ENCODE results near the gene CECR2.

CECR2 gene

GRCh38 chr22:17486719-17487118, 117.5 kb downstream of the CECR2 start:
- Histone ChIP-seq H3K4me1 (ENCODE audit: insufficient read depth, insufficient read length) (no peaks in the 10 kb centered on the region), H3K36me3 (ENCODE audit: insufficient read depth, insufficient read length, low read length) (peaks cover 17% of the 10 kb centered on the region), H3K9ac (ENCODE audit: insufficient read length, low read depth) (no peak overlapping the region), H3K4me3 (ENCODE audit: insufficient read length, low read depth) (no peak overlapping the region), H3K27me3 (ENCODE audit: insufficient read depth, insufficient read length) (no peaks in the 10 kb centered on the region), H3K9me3 (ENCODE audit: insufficient read depth, low read length) (no peaks in the 10 kb centered on the region)
- no peak for DNase-seq (ENCODE audit: low read depth, low spot score)
- TF ChIP-seq YY1 (IDR thresholded peaks at IDR 0.05; ENCODE audit: insufficient read depth, insufficient read length) (no peak), SUZ12 (IDR thresholded peaks at IDR 0.05; ENCODE audit: extremely low read depth, insufficient read depth, insufficient read length) (no peak), ZNF274 (IDR thresholded peaks at IDR 0.05; ENCODE audit: low read depth, low read length) (no peak)

GRCh38 chr22:17489101-17489500, 119.8 kb downstream of the CECR2 start:
- no peak overlapping the region for H3K4me3 ChIP-seq (ENCODE audit: insufficient read length, low read depth)
- no peaks in the 10 kb centered on the region for H3K27me3 ChIP-seq (ENCODE audit: insufficient read depth, insufficient read length)
- H3K36me3 ChIP-seq (ENCODE audit: insufficient read depth, insufficient read length, low read length), result peaks cover 15% of the 10 kb centered on the region
- H3K9me3 ChIP-seq (ENCODE audit: insufficient read depth, low read length), result no peaks in the 10 kb centered on the region
- H3K9ac ChIP-seq (ENCODE audit: insufficient read length, low read depth), result no peak overlapping the region
- H3K4me1 ChIP-seq (ENCODE audit: insufficient read depth, insufficient read length), result no peaks in the 10 kb centered on the region
- no peak for DNase-seq (ENCODE audit: low read depth, low spot score)
- no peak for TF ChIP-seq ZNF274 (IDR thresholded peaks at IDR 0.05; ENCODE audit: low read depth, low read length)
- TF ChIP-seq YY1 (IDR thresholded peaks at IDR 0.05; ENCODE audit: insufficient read depth, insufficient read length), result no peak
- TF ChIP-seq SUZ12 (IDR thresholded peaks at IDR 0.05; ENCODE audit: extremely low read depth, insufficient read depth, insufficient read length), result no peak

GRCh38 chr22:17491090-17491640, 121.9 kb downstream of the CECR2 start:
- Histone ChIP-seq H3K36me3 (ENCODE audit: insufficient read depth, insufficient read length, low read length) (peaks cover 9% of the 10 kb centered on the region), H3K9me3 (ENCODE audit: insufficient read depth, low read length) (no peaks in the 10 kb centered on the region), H3K4me3 (ENCODE audit: insufficient read length, low read depth) (no peak overlapping the region), H3K4me1 (ENCODE audit: insufficient read depth, insufficient read length) (no peaks in the 10 kb centered on the region), H3K9ac (ENCODE audit: insufficient read length, low read depth) (no peak overlapping the region), H3K27me3 (ENCODE audit: insufficient read depth, insufficient read length) (no peaks in the 10 kb centered on the region)
- DNase-seq (ENCODE audit: low read depth, low spot score), result no peak
- no peak for TF ChIP-seq YY1 (IDR thresholded peaks at IDR 0.05; ENCODE audit: insufficient read depth, insufficient read length)
- TF ChIP-seq SUZ12 (IDR thresholded peaks at IDR 0.05; ENCODE audit: extremely low read depth, insufficient read depth, insufficient read length), result no peak
- TF ChIP-seq ZNF274 (IDR thresholded peaks at IDR 0.05; ENCODE audit: low read depth, low read length), result no peak

- no peaks in the 10 kb centered on the region for H3K9me3 ChIP-seq (ENCODE audit: insufficient read depth, low read length)
- no peak for DNase-seq (ENCODE audit: low read depth, low spot score)
- no peak overlapping the region for H3K9ac ChIP-seq (ENCODE audit: insufficient read length, low read depth)
- H3K36me3 ChIP-seq (ENCODE audit: insufficient read depth, insufficient read length, low read length), result peaks cover 2% of the 10 kb centered on the region
- H3K4me3 ChIP-seq (ENCODE audit: insufficient read length, low read depth), result no peak overlapping the region
- TF ChIP-seq SUZ12 (IDR thresholded peaks at IDR 0.05; ENCODE audit: extremely low read depth, insufficient read depth, insufficient read length) (no peak), ZNF274 (IDR thresholded peaks at IDR 0.05; ENCODE audit: low read depth, low read length) (no peak), YY1 (IDR thresholded peaks at IDR 0.05; ENCODE audit: insufficient read depth, insufficient read length) (no peak)
- H3K27me3 ChIP-seq (ENCODE audit: insufficient read depth, insufficient read length), result no peaks in the 10 kb centered on the region
- no peaks in the 10 kb centered on the region for H3K4me1 ChIP-seq (ENCODE audit: insufficient read depth, insufficient read length)
Observed at GRCh38 chr22:17492247-17492646, 123.0 kb downstream of the CECR2 start.

- Histone ChIP-seq H3K36me3 (ENCODE audit: insufficient read depth, insufficient read length, low read length) (peaks cover 8% of the 10 kb centered on the region), H3K9me3 (ENCODE audit: insufficient read depth, low read length) (no peaks in the 10 kb centered on the region), H3K27me3 (ENCODE audit: insufficient read depth, insufficient read length) (no peaks in the 10 kb centered on the region), H3K4me1 (ENCODE audit: insufficient read depth, insufficient read length) (no peaks in the 10 kb centered on the region), H3K4me3 (ENCODE audit: insufficient read length, low read depth) (no peak overlapping the region), H3K9ac (ENCODE audit: insufficient read length, low read depth) (no peak overlapping the region)
- TF ChIP-seq SUZ12 (IDR thresholded peaks at IDR 0.05; ENCODE audit: extremely low read depth, insufficient read depth, insufficient read length) (no peak), YY1 (IDR thresholded peaks at IDR 0.05; ENCODE audit: insufficient read depth, insufficient read length) (no peak), ZNF274 (IDR thresholded peaks at IDR 0.05; ENCODE audit: low read depth, low read length) (no peak)
- no peak for DNase-seq (ENCODE audit: low read depth, low spot score)
Observed at GRCh38 chr22:17493419-17493981, 124.2 kb downstream of the CECR2 start.

- Histone ChIP-seq H3K9ac (ENCODE audit: insufficient read length, low read depth) (no peak overlapping the region), H3K4me3 (ENCODE audit: insufficient read length, low read depth) (no peak overlapping the region), H3K4me1 (ENCODE audit: insufficient read depth, insufficient read length) (no peaks in the 10 kb centered on the region), H3K9me3 (ENCODE audit: insufficient read depth, low read length) (no peaks in the 10 kb centered on the region), H3K27me3 (ENCODE audit: insufficient read depth, insufficient read length) (no peaks in the 10 kb centered on the region), H3K36me3 (ENCODE audit: insufficient read depth, insufficient read length, low read length) (peaks cover 22% of the 10 kb centered on the region)
- TF ChIP-seq SUZ12 (IDR thresholded peaks at IDR 0.05; ENCODE audit: extremely low read depth, insufficient read depth, insufficient read length), result no peak
- TF ChIP-seq YY1 (IDR thresholded peaks at IDR 0.05; ENCODE audit: insufficient read depth, insufficient read length), result no peak
- TF ChIP-seq ZNF274 (IDR thresholded peaks at IDR 0.05; ENCODE audit: low read depth, low read length), result no peak
- no peak for DNase-seq (ENCODE audit: low read depth, low spot score)
Observed at GRCh38 chr22:17496841-17497240, 127.6 kb downstream of the CECR2 start.

GRCh38 chr22:17501679-17502285, 132.5 kb downstream of the CECR2 start:
- TF ChIP-seq SUZ12 (IDR thresholded peaks at IDR 0.05; ENCODE audit: extremely low read depth, insufficient read depth, insufficient read length), result no peak
- TF ChIP-seq ZNF274 (IDR thresholded peaks at IDR 0.05; ENCODE audit: low read depth, low read length), result no peak
- no peak for TF ChIP-seq YY1 (IDR thresholded peaks at IDR 0.05; ENCODE audit: insufficient read depth, insufficient read length)
- peaks cover 58% of the 10 kb centered on the region for H3K36me3 ChIP-seq (ENCODE audit: insufficient read depth, insufficient read length, low read length)
- H3K9me3 ChIP-seq (ENCODE audit: insufficient read depth, low read length), result no peaks in the 10 kb centered on the region
- H3K4me1 ChIP-seq (ENCODE audit: insufficient read depth, insufficient read length), result no peaks in the 10 kb centered on the region
- no peak overlapping the region for H3K4me3 ChIP-seq (ENCODE audit: insufficient read length, low read depth)
- no peak overlapping the region for H3K9ac ChIP-seq (ENCODE audit: insufficient read length, low read depth)
- H3K27me3 ChIP-seq (ENCODE audit: insufficient read depth, insufficient read length), result no peaks in the 10 kb centered on the region
- peak; percentile 27 for DNase-seq (ENCODE audit: low read depth, low spot score)
